Spleen (tissue), 7 donors: ENCODE data around the gene COMMD7.

Experiments used
- CTCF ChIP-seq, 11 experiments: fragments of 200-600 bp in 7 of 11; fragments of 450-650 bp in 4 of 11; sonication (generic) in 4 of 11; IDR thresholded peaks in 8 of 11; conservative IDR thresholded peaks in 3 of 11; 1 replicate in 7 of 11; 2 replicates in 4 of 11; pipeline versions ENCODE4 v1.4.0 to v1.8.0; 2016 to 2021; ENCODE audit warnings: antibody characterized with exemption in 11 of 11, inconsistent platforms in 4 of 11, mild to moderate bottlenecking in 1 of 11
- POLR2A ChIP-seq, 3 donors: fragments of 450-650 bp; IDR thresholded peaks; one replicate each; pipeline ENCODE4 v1.5.1; 2017; ENCODE audit warnings: antibody characterized with exemption in 3 of 3, mild to moderate bottlenecking in 1 of 3
- POLR2AphosphoS5 ChIP-seq, 3 donors: sonication (generic); formaldehyde crosslinking; IDR thresholded peaks; one replicate each; pipeline ENCODE4 v1.5.1; 2017; ENCODE audit warnings: antibody characterized with exemption in 3 of 3
- donor health status: DM: no; HTN: no; CAD: no; lungs with moderate emphysema.
- donor health status: DM: no; HTN: no; CAD: no.
- donor health status: DM: no; HTN: no; CAD: no.

- no peak for TF ChIP-seq CTCF (IDR thresholded peaks at IDR 0.05 in 8 of 11, conservative IDR thresholded peaks at IDR 0.05 in 3 of 11)
- TF ChIP-seq POLR2A (IDR thresholded peaks at IDR 0.05), result no peak
- no peak for TF ChIP-seq POLR2AphosphoS5 (IDR thresholded peaks at IDR 0.05)
These were observed 21.0 kb upstream of the COMMD7 start for GRCh38 chr20:32764005-32764960.
